Stomach (tissue), 9 donors: ENCODE data around the gene TTC28. TPM values are rescaled to one million over a fixed set of nuclear protein-coding genes. Genes with fewer than 3 reads are reported as not detected.

Experiments used
- DNase-seq, 2 donors: peaks; one replicate each; pipeline versions ENCODE4 v3.0.0 to v3.0.0-alpha.2; 2013 to 2019
- H3K27ac ChIP-seq, 5 donors: fragments of 200-600 bp in 4 of 5; sonication (generic) in 4 of 5; one replicate each; pipeline ENCODE4 v1.5.1; 2013 to 2019; ENCODE audit warnings: mild to moderate bottlenecking in 1 of 5, moderate library complexity in 1 of 5
- H3K27me3 ChIP-seq, 3 donors: fragments of 200-600 bp; sonication (generic); one replicate each; pipeline ENCODE4 v1.5.1; 2017 to 2019; ENCODE audit warnings: mixed run types in 1 of 3
- H3K36me3 ChIP-seq, 4 donors: fragments of 200-600 bp; sonication (generic); 1 replicate in 3 of 4; 2 replicates in 1 of 4; pipeline ENCODE4 v1.5.1; 2016 to 2019
- H3K4me1 ChIP-seq, 4 donors: fragments of 200-600 bp; sonication (generic); one replicate each; pipeline ENCODE4 v1.5.1; 2016 to 2019
- H3K4me3 ChIP-seq, 4 donors: fragments of 200-600 bp; sonication (generic) in 3 of 4; one replicate each; pipeline ENCODE4 v1.5.1; 2016 to 2019; ENCODE audit warnings: mild to moderate bottlenecking in 1 of 4
- H3K9me3 ChIP-seq, 4 donors: fragments of 200-600 bp; sonication (generic); one replicate each; pipeline ENCODE4 v1.5.1; 2016 to 2019
- CTCF ChIP-seq, 7 experiments: fragments of 450-650 bp in 4 of 7; fragments of 200-600 bp in 3 of 7; sonication (generic) in 3 of 7; IDR thresholded peaks; one replicate each; pipeline ENCODE4 v1.5.1; 2016 to 2019; ENCODE audit warnings: antibody characterized with exemption in 7 of 7, control low read depth in 2 of 7, mild to moderate bottlenecking in 1 of 7
- EP300 ChIP-seq: sonication (generic); formaldehyde crosslinking; IDR thresholded peaks from one replicate; pipeline ENCODE4 v1.6.1; 2017; ENCODE audit warnings: antibody characterized with exemption
- POLR2A ChIP-seq, 4 donors: fragments of 450-650 bp; IDR thresholded peaks; one replicate each; pipeline ENCODE4 v1.6.1; 2016; ENCODE audit warnings: antibody characterized with exemption in 4 of 4, control low read depth in 2 of 4, mild to moderate bottlenecking in 1 of 4, moderate library complexity in 1 of 4
- POLR2AphosphoS5 ChIP-seq, 3 donors: sonication (generic); formaldehyde crosslinking; IDR thresholded peaks; one replicate each; pipeline ENCODE4 v1.6.1; 2016; ENCODE audit warnings: antibody characterized with exemption in 3 of 3
- WGBS, 5 donors: extraction: QIAGEN DNeasy Blood & Tissue Kit in 3 of 5; methylation state at CpG; one replicate each; pipeline versions ENCODE4 v1.1.5 to v1.1.7; 2013 to 2018; 5-methylcytosine and 5-hydroxymethylcytosine counted together
- intact Hi-C: fragments of 100-400 bp; cut with DNase I; formaldehyde crosslinking; loops from one replicate; pipeline ENCODE4 v1.15.1; 2023; ENCODE audit warnings: low total_unique reads
- polyA plus RNA-seq, 3 donors: library from polyadenylated mRNA; stranded (reverse); fragments of 200-250 nt; gene quantifications; one replicate each; pipeline ENCODE4 v1.2.3, GENCODE V29; 2013
- total RNA-seq, 5 donors: library from RNA; depleted of rRNA; stranded (reverse); fragments of >200 nt; gene quantifications; one replicate each; pipeline versions ENCODE4 v1.1.0 to v1.2.3, GENCODE V29; 2014 to 2016
- donor health status: healthy with polysubstance abuse.
- donor health status: Bipolar disorder and iron deficiency.
- donor health status: healthy.

Gene TTC28
- total and polyA plus RNA-seq, 8 donors = 1.7 to 53.4 (median 24.6) TPM

GRCh38 chr22:28031383-28031922 is 648.2 kb downstream of the TTC28 start:
- no peak overlapping the region for H3K4me3 ChIP-seq
- no peaks in the 10 kb centered on the region for H3K36me3 ChIP-seq
- H3K4me1 ChIP-seq = peaks cover 48 to 68% (median 52%) of the 10 kb centered on the region in 4 donors
- no peak overlapping the region for H3K27ac ChIP-seq
- no peaks in the 10 kb centered on the region for H3K9me3 ChIP-seq
- no peak for DNase-seq
- 88 to 96% (median 95%) methylated on average over 6 of the region's 6 CpGs for WGBS, 5 donors
- intact Hi-C loops = no loop called here
- no peaks in the 10 kb centered on the region for H3K27me3 ChIP-seq
- TF ChIP-seq CTCF (IDR thresholded peaks at IDR 0.05) = no peak
- TF ChIP-seq POLR2A (IDR thresholded peaks at IDR 0.05) = no peak
- no peak for TF ChIP-seq POLR2AphosphoS5 (IDR thresholded peaks at IDR 0.05)
- TF ChIP-seq EP300 = no peak

GRCh38 chr22:28030473-28030872 is 649.2 kb downstream of the TTC28 start:
- TF ChIP-seq POLR2AphosphoS5 (IDR thresholded peaks at IDR 0.05) (no peak), POLR2A (IDR thresholded peaks at IDR 0.05) (no peak), EP300 (no peak), CTCF (IDR thresholded peaks at IDR 0.05) (no peak)
- no peaks in the 10 kb centered on the region for H3K9me3 ChIP-seq
- WGBS, 5 donors = 71 to 82% (median 80%) methylated on average over 4 of the region's 4 CpGs
- intact Hi-C loops = no loop called here
- H3K27me3 ChIP-seq = no peaks in the 10 kb centered on the region
- peak overlapping the region in 2 of 5 donors; percentile 65 to 68 for H3K27ac ChIP-seq
- DNase-seq = peak in 1 of 2 donors; percentile 20
- no peaks in the 10 kb centered on the region for H3K36me3 ChIP-seq
- no peak overlapping the region for H3K4me3 ChIP-seq
- peaks cover 46 to 62% (median 51%) of the 10 kb centered on the region in 4 donors for H3K4me1 ChIP-seq

- peak overlapping the region; percentile 28 to 68 (median 65) for H3K27ac ChIP-seq
- no peak for DNase-seq
- intact Hi-C loops = loop anchor here (10.0 kb wide), 1 partner anchor 565 kb away; no protein-coding TSS in a partner anchor
- no peak overlapping the region for H3K4me3 ChIP-seq
- TF ChIP-seq EP300 = no peak
- no peak for TF ChIP-seq POLR2AphosphoS5 (IDR thresholded peaks at IDR 0.05)
- no peak for TF ChIP-seq POLR2A (IDR thresholded peaks at IDR 0.05)
- TF ChIP-seq CTCF (IDR thresholded peaks at IDR 0.05) = no peak
- WGBS, 5 donors = 87 to 94% (median 88%) methylated on average over 9 of the region's 9 CpGs
- no peaks in the 10 kb centered on the region for H3K36me3 ChIP-seq
- no peaks in the 10 kb centered on the region for H3K9me3 ChIP-seq
- no peaks in the 10 kb centered on the region for H3K27me3 ChIP-seq
- H3K4me1 ChIP-seq = peaks cover 41 to 57% (median 46%) of the 10 kb centered on the region in 4 donors
Observed at GRCh38 chr22:28029956-28030355, 649.7 kb downstream of the TTC28 start.

- peak; percentile 82 to 92 for DNase-seq
- intact Hi-C loops = loop anchor here (10.0 kb wide), 1 partner anchor 565 kb away; no protein-coding TSS in a partner anchor
- peaks cover 35 to 51% (median 40%) of the 10 kb centered on the region in 4 donors for H3K4me1 ChIP-seq
Observed at GRCh38 chr22:28029201-28029948, 650.3 kb downstream of the TTC28 start.

More at GRCh38 chr22:28029201-28029948, 650.3 kb downstream of the TTC28 start:
- H3K27me3 ChIP-seq = no peaks in the 10 kb centered on the region
- no peaks in the 10 kb centered on the region for H3K36me3 ChIP-seq
- peak overlapping the region; percentile 28 to 68 (median 65) for H3K27ac ChIP-seq
- no peaks in the 10 kb centered on the region for H3K9me3 ChIP-seq
- H3K4me3 ChIP-seq = no peak overlapping the region
- 21 to 31% (median 27%) methylated on average over 5 to 6 of the region's 6 CpGs for whole genome bisulfite sequencing, 5 donors
- no peak for TF ChIP-seq POLR2A (IDR thresholded peaks at IDR 0.05)
- TF ChIP-seq POLR2AphosphoS5 (IDR thresholded peaks at IDR 0.05) = peak; percentile 27 to 52 (median 32)
